ENCODE results near the gene INPP5A.

Gene INPP5A

GRCh38 chr10:132601567-132601966 lies 64.0 kb downstream of the INPP5A start:
- DNase-seq, result no peak

DNA sequence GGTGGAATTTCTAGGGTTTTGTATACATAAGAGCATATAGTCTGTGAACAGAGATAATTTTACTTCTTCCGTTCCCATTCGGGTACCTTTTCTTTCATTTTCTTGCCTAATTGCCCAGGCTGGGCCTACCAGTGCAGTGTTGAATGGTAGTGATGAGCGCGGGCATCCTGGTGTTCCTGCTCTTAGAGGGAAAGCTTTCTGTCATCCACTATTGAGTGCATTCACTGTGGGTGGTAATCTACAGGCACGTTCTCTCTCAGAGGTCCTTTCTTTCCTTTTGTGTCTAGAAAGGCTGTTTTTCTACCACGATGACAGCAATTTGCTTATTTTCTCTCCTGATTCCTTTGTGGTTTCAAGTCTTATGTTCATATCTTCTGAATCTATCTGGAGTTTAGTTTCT lies 65.0 kb downstream of the INPP5A start:
- DNase-seq, result no peak

- DNase-seq, result no peak
Observed at GRCh38 chr10:132603851-132604533, 66.4 kb downstream of the INPP5A start.

- DNase-seq, result no peak
Observed at GRCh38 chr10:132604686-132605085, 67.1 kb downstream of the INPP5A start.

DNA sequence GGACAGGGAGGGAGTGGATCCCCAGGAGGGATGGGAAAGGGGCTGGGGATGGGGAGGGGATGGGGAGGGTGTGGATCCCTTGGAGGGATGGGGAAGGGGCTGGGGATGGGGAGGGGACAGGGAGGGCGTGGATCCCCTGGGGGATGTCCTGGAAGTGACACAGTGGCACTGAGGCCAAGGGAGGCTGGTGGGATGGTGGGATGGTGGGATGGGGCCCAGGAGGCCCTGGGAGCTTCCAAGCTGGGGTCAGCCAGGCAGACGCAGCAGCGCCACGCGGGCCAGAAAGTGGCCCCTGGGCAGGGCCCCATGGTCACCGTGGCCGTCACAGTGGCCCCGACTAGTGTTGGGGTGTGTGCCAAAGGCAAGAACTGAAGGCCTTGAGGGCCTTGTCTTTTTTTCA lies 67.8 kb downstream of the INPP5A start:
- no peak for DNase-seq

GRCh38 chr10:132606031-132606491 lies 68.5 kb downstream of the INPP5A start:
- no peak for DNase-seq

DNA sequence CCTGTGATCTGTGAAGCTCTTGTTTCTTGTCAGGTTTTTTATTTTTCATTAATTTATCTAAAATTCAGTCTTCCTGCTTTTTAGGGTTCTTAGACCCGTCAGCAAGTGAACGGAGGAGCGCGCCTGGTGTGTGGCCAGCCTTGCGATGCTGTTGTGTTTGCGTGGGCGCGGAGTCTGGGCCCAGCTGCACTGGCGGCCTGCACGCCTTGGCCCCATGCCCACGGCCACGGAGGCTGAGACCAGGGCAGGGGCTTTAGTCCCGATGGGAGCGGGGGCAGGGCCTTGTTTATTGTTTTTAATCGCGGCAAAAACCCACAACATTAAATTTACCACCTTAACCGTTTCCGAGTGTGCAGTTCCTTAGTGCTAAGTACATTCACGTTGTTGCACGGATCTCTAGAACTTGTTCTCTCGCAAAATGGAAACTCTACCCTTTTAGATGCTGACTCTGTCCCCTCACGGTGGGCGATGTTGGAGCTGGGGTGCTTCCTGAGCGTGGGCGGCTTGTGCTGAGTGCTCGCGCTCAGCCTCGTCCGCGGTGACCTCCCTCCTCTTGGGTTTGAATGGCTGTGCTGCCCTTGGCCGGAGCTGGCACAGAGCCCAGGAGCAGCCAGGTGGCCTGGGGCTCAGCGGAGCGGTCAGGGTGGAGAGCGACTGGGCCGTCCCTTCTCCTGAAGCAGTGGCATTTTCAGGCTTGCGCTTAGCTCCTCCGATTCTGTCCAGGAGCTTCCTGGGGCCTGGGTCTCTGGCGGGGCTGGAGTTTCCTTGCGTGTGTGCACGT lies 69.1 kb downstream of the INPP5A start:
- DNase-seq, result no peak

GRCh38 chr10:132607491-132607890 lies 69.9 kb downstream of the INPP5A start:
- DNase-seq, result no peak

DNA sequence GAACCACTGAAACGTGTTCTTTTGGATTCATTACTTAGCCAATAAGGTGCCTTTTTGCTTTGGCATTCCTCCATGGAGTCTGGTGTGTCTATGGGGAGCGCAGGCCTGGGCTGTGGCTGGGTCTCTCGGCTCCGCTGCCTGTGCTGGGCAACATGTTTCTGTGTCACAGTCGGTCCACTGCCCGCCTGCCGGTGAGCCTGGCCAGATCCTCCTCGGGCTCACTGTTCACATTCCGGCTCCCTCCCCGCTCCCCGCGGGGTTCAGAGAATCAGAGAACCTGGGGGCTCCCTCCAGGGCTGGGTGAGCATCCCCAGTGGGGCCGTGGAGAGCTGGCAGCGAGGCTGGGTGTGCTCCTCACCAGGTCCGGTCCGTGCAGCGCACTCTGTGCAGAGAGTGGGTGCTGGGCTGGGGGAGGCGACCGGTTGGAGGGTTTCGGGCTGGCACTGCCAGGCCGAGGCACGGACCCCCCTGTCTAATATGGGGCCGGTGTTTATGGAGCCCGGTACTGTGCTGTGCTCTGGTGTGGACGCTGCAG lies 70.4 kb downstream of the INPP5A start:
- DNase-seq, result no peak

- no peak for DNase-seq
Observed at GRCh38 chr10:132608511-132609195, 71.1 kb downstream of the INPP5A start.

GRCh38 chr10:132609211-132609610 lies 71.6 kb downstream of the INPP5A start:
- no peak for DNase-seq

GRCh38 chr10:132610071-132610701 lies 72.6 kb downstream of the INPP5A start:
- DNase-seq, result no peak

DNA sequence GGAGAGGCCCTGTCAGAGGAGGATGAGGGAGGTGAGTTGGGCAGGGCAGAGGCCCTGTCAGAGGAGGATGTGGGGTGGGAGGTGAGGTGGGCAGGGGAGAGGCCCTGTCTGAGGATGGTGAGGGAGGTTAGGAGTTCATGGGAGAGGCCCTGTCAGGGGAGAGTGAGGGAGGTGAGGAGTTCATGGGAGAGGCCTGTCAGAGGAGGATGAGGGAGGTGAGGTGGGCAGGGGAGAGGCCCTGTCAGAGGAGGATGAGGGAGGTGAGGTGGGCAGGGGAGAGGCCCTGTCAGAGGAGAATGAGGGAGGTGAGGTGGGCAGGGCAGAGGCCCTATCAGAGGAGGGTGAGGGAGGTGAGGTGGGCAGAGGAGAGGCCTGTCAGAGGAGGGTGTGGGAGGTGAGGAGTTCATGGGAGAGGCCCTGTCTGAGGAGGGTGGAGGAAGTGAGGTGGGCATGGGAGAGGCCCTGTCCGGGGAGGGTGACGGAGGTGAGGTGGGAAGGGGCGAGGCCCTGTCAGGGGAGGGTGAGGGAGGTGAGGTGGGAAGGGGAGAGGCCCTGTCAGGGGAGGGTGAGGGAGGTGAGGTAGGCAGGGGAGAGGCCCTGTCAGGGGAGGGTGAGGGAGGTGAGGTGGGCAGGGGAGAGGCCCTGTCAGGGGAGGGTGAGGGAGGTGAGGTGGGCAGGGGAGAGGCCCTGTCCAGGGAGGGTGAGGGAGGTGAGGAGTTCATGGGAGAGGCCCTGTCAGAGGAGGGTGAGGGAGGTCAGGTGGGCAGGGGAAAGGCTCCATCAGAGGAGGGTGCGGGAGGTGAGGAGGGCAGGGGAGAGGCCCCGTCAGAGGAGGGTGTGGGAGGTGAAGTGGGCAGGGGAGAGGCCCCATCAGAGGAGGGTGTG lies 73.7 kb downstream of the INPP5A start:
- DNase-seq, result no peak

- no peak for DNase-seq
Observed at GRCh38 chr10:132611986-132612385, 74.4 kb downstream of the INPP5A start.

DNA sequence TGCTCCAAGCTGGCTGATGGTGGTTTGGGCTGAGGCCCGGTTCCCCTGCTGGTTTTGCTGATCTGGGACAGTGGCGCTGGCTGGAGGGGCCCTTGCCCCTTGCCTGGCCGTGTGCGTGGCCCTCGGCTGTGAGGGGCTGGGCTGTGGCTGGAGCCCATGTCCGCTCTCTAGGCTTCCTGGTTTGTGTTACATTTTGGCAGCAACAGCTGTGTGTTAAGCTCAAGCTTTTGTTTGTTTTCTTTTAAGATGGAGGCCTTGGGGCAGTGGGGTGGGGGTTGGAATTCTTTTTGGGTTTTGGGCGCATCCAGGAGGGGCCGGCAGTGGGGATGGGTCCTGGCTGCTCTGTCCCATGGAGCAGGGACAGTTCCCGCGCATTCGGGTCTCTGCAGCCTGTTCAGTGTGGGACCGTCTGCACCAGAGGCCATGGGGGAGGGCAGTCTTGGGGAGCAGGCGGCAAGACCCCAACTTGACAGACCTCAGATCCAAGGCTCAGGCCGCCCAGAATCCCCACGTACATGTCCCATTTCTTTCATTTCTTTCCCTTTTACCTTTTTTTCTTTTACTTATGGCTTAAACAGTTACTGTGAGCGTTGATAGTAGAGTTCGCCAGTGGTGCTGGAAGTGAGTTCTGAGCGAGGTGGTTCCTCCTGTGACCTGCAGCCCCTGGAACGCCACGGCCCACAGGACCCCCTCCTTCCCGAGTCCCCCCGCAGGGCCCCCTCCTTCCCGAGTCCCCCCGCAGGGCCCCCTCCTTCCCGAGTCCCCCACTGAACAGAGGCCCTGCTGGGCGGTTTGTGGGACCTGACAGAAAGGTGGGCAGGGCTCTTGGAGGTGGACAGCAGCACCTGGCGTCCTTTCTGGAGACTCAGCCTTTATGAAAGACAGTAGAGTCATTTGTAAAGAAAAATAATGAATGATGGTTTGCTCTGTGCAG lies 75.3 kb downstream of the INPP5A start:
- no peak for DNase-seq

- no peak for DNase-seq
Observed at GRCh38 chr10:132613566-132614348, 76.2 kb downstream of the INPP5A start.

DNA sequence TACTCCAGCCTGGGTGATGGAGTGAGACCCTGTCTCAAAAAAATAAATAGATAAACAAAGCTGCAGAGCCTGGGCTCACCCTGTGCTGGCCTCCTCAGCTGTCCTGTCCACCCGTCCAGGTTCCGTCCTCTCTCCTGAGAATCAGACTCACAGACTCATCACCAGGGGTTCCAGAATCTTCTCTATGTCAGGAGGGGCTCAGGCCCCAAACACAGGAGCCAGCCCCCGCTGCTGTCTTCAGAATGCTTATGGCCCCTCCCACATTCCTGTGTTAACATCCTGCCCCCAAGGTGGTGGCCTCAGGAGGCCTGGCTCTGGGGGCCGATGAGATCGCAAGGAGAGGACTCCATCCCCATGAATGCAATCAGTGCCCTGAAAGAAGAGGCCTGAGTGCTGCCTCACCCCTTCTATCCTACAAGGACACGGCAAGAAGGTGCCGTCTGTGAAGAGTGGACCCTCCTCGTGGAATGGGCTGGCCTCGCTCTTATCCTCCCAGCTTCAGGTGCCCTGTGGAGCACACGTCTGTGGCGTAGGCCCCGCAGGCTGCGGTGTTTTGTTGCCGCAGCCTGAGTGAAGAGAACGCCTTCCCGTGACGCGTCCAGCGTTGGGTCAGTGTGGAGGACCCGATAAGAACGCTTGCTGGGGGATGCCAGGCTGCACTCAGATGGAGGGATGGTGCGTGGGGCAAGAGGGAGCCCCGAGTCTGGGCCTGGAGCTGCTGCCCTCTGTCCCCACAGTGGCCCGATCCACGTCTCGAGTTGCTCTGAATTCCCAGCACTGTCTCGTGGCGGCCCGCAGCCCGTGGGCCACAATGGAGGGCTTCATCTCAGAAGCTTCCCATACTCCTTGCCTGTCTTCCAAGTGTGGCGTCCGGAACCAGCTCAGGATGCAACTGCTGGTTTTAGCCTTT lies 77.1 kb downstream of the INPP5A start:
- no peak for DNase-seq

DNA sequence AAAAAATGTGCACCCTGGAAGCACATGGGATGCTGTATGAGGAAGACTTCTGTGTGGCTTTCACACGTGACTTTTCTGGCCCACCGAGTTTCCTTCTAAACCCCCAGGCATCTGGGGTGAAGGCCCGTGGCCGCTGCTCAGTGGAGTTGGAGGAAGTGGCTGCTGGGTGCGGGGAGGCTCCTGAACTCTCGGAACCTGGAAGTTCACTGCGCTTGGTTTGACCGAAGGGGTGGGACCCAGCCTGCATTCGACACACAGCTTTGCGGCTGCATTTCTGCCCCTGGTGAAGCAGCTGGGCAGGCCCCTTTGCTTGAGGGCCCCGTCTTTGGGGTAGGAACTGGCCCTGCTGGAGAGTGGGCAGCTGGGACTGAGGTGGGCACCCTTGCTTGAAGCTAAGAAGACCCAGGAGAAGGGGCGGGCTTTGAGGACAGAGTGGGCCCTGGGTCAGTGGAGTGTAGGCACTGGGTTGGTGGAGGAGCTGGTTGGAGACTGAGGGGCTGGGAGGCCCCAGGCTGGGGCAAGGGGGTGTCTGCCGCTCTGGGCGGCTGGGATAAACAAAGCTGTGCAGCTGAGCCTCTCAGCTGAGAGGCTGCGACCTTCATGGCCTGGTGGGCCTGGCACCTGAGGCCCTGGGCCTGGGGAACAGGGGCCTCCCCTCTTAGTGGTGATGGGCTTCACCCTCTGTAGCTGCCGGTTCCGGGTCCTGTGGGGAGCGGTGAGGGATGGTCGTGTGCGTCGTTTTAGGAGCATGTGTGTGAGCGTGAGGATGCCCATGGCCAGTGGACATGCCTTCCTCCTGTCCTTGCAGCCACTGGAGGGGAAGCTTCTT lies 78.0 kb downstream of the INPP5A start:
- DNase-seq, result no peak
